ENCODE data around the gene NCAN. TPM values are rescaled to one million over a fixed set of nuclear protein-coding genes. Genes with fewer than 3 reads are reported as not detected.

The NCAN gene
- total and polyA plus RNA-seq, 2 of the 8 experiments (the other 6 are each of a cell fraction or from before 2014, with no cell fraction given) = 2.7 TPM

DNA sequence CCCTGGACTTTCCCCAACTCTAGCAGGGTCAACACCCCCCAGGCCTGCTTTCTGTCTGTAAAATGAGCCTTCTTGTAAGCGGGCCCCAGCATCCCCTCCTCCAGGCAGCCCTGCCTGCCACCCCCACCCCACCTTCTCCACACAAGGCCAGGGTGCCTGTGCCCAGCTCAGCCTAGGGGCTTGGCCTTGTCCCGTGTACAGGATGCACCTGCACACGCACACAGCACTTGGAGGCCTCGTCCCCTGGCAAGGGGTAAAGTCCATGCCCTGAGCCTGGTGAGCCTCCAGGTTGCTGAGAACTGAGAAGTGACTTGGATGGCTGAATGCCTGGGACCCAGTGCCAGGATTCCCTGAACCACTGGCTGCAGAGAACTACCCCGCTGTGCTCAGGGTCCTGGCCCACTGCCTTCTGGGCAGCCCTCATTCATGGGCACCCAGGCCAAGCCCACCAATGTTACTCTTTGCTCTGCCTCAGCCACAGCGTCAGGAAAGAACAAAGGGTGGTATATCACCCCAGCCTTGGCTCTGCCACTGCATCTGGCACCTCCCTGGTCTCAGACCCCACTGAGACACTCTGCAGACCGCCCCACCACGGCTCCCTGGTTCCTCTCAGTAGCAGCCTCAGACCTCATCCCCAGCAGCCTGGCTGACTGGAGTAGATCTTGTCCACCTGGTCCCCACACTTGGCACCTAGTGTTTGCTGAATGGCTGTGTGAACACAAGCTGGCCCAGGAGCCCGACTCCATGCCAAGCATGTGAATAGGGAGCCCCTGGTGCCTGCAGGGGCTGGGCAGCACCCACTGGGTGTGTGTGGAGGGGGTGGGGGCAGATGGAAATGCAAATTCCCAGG lies 63.2 kb downstream of the NCAN start (continued):
- TF ChIP-seq KDM5A (IDR thresholded peaks at IDR 0.05; ENCODE audit: low read length) = no peak
